ENCODE results near the gene ITGB7.

- TF ChIP-seq, protein P1, sequence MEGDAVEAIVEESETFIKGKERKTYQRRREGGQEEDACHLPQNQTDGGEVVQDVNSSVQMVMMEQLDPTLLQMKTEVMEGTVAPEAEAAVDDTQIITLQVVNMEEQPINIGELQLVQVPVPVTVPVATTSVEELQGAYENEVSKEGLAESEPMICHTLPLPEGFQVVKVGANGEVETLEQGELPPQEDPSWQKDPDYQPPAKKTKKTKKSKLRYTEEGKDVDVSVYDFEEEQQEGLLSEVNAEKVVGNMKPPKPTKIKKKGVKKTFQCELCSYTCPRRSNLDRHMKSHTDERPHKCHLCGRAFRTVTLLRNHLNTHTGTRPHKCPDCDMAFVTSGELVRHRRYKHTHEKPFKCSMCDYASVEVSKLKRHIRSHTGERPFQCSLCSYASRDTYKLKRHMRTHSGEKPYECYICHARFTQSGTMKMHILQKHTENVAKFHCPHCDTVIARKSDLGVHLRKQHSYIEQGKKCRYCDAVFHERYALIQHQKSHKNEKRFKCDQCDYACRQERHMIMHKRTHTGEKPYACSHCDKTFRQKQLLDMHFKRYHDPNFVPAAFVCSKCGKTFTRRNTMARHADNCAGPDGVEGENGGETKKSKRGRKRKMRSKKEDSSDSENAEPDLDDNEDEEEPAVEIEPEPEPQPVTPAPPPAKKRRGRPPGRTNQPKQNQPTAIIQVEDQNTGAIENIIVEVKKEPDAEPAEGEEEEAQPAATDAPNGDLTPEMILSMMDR (IDR thresholded peaks at IDR 0.05), result no peak
- TF ChIP-seq POLR2A (IDR thresholded peaks at IDR 0.05), result no peak
Measured at GRCh38 chr12:53176750-53177149, 30.3 kb downstream of the ITGB7 start.
